ENCODE results near the gene BCL6B.

The BCL6B gene

DNA sequence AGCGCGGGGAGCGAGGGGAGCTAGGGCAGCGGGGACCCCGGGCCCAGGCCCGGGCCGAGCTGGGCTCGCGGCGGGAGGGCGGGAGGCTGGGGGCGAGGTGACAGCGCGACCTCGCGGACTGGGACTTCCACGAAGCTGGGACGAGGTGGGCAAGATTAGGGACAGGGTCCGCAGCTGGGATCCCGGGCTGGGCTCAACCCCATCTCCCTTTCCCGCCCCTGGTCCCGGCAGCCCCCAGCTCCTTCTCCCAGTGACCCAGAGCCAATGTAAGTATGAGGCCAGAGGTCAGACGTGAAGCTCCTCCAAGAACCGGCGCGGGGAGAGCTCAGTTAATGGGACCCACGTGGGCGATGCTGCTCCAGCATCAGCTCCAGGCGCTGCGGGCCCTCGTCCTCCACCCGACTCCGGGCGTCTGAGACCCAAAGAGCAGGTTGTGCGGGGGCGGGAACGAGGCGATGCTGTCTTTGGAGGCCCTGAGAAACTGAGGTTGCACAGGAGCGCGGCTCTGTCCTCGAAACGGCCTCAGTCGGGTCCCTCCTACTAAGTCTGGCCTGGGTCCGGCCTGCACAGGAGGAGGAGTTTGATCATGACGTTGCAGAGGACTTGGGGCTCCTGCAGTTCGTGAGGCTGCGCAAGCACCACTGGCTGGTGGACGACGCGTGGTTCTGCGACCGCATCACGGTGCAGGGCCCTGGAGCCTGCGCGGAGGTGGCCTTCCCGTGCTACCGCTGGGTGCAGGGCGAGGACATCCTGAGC lies 26.4 kb upstream of the BCL6B start:
- no peak overlapping the region for H3K27ac ChIP-seq (ENCODE audit: insufficient read depth, low read depth, low read length, poor library complexity, severe bottlenecking)
- no peaks in the 10 kb centered on the region for H3K36me3 ChIP-seq (ENCODE audit: control insufficient read depth, insufficient read depth, low read length)
- H3K27me3 ChIP-seq (ENCODE audit: control insufficient read depth, insufficient read depth, low read length, poor library complexity, severe bottlenecking) = peaks cover 25% of the 10 kb centered on the region
- WGBS, 2 experiments = 61 to 65% methylated on average over 58 of the region's 58 CpGs
- no peaks in the 10 kb centered on the region for H3K9me3 ChIP-seq (ENCODE audit: control insufficient read depth, low read length)
- H3K4me1 ChIP-seq (ENCODE audit: control insufficient read depth, insufficient read depth, low read length) = no peaks in the 10 kb centered on the region
- H3K4me3 ChIP-seq (ENCODE audit: insufficient read depth, low read depth, low read length) = peak overlapping the region; percentile 39

DNA sequence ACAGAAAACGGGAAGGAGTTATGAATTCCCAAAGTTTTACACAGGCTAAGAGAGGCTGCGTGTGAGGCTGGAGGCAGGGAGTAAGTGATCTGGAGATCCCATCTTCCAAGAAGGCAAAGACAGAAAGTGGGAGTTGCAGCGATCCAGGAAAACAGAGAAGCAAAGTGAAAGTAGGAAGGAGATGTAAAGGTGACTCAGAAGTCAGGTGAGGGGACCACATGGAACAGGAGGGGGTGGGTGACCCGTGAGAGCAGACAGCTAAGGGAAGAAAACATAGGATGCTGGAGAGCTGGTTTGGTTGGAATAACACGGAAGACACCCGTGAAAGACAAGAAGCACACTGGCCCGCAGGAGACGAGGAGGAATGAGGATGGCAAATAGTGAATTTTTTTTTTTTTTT lies 25.7 kb upstream of the BCL6B start:
- Histone ChIP-seq H3K27ac (ENCODE audit: insufficient read depth, low read depth, low read length, poor library complexity, severe bottlenecking) (no peak overlapping the region), H3K36me3 (ENCODE audit: control insufficient read depth, insufficient read depth, low read length) (no peaks in the 10 kb centered on the region), H3K27me3 (ENCODE audit: control insufficient read depth, insufficient read depth, low read length, poor library complexity, severe bottlenecking) (peaks cover 25% of the 10 kb centered on the region), H3K9me3 (ENCODE audit: control insufficient read depth, low read length) (no peaks in the 10 kb centered on the region), H3K4me1 (ENCODE audit: control insufficient read depth, insufficient read depth, low read length) (no peaks in the 10 kb centered on the region), H3K4me3 (ENCODE audit: insufficient read depth, low read depth, low read length) (no peak overlapping the region)
- 90% methylated on average over 8 of the region's 8 CpGs for WGBS, 2 experiments

DNA sequence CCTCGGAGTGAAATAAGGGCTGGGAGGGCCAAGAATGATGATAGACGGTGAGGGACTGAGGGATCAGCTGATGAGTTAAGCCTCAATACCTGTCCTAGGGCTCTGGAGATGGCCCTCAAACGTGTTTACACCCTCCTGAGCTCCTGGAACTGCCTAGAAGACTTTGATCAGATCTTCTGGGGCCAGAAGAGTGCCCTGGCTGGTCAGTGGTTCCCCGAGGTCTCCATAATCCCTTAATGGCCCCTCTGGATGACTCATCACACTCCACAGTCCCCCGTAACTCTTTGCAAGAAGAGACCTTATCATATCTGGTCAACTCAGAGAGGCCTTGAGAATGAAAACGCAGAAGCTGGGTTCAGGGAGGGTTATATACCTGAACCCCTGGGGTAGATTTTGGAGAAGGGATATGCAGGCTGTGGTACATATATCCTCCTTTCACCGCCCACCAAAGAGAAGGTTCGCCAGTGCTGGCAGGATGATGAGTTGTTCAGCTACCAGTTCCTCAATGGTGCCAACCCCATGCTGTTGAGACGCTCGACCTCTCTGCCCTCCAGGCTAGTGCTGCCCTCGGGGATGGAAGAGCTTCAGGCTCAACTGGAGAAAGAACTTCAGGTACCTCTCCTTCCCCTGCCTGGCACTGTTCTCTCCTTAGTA lies 23.9 kb upstream of the BCL6B start:
- H3K4me1 ChIP-seq (ENCODE audit: control insufficient read depth, insufficient read depth, low read length) = no peaks in the 10 kb centered on the region
- H3K9me3 ChIP-seq (ENCODE audit: control insufficient read depth, low read length) = no peaks in the 10 kb centered on the region
- H3K27me3 ChIP-seq (ENCODE audit: control insufficient read depth, insufficient read depth, low read length, poor library complexity, severe bottlenecking) = peaks cover 25% of the 10 kb centered on the region
- no peak overlapping the region for H3K27ac ChIP-seq (ENCODE audit: insufficient read depth, low read depth, low read length, poor library complexity, severe bottlenecking)
- H3K4me3 ChIP-seq (ENCODE audit: insufficient read depth, low read depth, low read length) = no peak overlapping the region
- no peaks in the 10 kb centered on the region for H3K36me3 ChIP-seq (ENCODE audit: control insufficient read depth, insufficient read depth, low read length)
- WGBS, 2 experiments = 86 to 88% methylated on average over 11 of the region's 11 CpGs

DNA sequence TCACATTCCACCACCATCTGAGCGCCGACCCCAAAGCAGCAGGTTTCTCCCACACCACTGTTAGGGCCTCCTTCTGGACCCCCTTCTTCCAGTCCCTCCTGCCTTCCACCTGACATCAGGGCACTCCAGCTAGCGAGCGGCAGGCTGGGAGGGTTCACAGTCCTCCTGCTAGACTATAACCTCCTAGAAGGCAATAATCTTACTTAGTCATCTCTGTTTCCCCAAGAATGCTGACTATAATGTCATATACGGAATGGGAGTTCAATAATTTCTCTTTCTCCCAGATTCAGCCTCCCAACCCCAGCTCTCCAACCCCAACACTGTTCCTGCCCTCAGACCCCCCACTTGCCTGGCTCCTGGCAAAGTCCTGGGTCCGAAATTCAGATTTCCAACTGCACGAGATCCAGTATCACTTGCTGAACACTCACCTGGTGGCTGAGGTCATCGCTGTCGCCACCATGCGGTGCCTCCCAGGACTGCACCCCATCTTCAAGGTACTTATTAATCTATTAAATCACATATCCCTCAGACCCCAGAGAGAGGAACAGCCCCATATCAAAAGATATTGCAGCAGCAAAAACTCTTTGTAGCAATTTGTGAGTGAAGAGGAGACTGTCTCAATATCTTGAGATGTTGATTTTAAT lies 21.4 kb upstream of the BCL6B start:
- Histone ChIP-seq H3K4me1 (ENCODE audit: control insufficient read depth, insufficient read depth, low read length) (no peaks in the 10 kb centered on the region), H3K36me3 (ENCODE audit: control insufficient read depth, insufficient read depth, low read length) (no peaks in the 10 kb centered on the region), H3K9me3 (ENCODE audit: control insufficient read depth, low read length) (no peaks in the 10 kb centered on the region), H3K27me3 (ENCODE audit: control insufficient read depth, insufficient read depth, low read length, poor library complexity, severe bottlenecking) (peaks cover 7% of the 10 kb centered on the region), H3K27ac (ENCODE audit: insufficient read depth, low read depth, low read length, poor library complexity, severe bottlenecking) (no peak overlapping the region), H3K4me3 (ENCODE audit: insufficient read depth, low read depth, low read length) (no peak overlapping the region)
- 67 to 73% methylated on average over 10 of the region's 10 CpGs for WGBS, 2 experiments

DNA sequence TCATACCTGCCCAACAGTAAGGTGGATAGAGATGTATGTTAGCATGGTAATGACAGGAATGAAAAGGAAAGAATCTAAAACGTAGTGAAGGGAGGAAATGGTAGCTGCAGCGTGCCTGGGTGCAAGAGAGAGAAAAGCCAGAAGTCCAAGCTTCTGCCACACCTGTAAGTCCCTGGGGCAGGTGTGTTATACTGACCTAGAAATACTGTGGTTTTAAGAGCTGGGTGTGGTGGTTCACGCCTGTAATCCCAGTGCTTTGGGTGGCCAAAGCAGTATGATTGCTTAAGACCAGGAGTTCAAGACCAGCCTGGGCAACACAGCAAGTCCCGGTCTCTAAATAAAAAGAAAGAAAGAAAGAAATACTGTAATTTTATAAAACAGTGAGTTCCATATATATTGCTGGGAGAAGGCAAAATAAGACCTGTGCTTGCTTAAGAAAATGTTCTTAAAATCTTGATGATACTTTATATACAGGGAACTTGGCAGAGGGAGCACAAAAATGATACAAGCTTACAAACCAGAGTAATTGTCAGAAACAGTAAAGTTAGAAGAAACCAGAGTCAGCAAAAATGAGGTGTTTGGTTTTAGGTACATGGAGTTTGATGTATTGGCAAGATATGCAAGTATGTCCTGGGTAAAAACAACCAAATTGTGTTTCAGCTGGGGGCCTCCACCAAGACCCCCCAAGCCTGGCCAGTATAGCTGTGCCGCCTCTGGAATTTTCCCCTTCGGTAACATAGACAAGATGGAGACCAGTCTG lies 20.4 kb upstream of the BCL6B start:
- Histone ChIP-seq H3K4me1 (ENCODE audit: control insufficient read depth, insufficient read depth, low read length) (no peaks in the 10 kb centered on the region), H3K9me3 (ENCODE audit: control insufficient read depth, low read length) (no peaks in the 10 kb centered on the region), H3K27me3 (ENCODE audit: control insufficient read depth, insufficient read depth, low read length, poor library complexity, severe bottlenecking) (no peaks in the 10 kb centered on the region), H3K36me3 (ENCODE audit: control insufficient read depth, insufficient read depth, low read length) (no peaks in the 10 kb centered on the region), H3K4me3 (ENCODE audit: insufficient read depth, low read depth, low read length) (no peak overlapping the region), H3K27ac (ENCODE audit: insufficient read depth, low read depth, low read length, poor library complexity, severe bottlenecking) (no peak overlapping the region)
- 94 to 96% methylated on average over 6 of the region's 6 CpGs for WGBS, 2 experiments

DNA sequence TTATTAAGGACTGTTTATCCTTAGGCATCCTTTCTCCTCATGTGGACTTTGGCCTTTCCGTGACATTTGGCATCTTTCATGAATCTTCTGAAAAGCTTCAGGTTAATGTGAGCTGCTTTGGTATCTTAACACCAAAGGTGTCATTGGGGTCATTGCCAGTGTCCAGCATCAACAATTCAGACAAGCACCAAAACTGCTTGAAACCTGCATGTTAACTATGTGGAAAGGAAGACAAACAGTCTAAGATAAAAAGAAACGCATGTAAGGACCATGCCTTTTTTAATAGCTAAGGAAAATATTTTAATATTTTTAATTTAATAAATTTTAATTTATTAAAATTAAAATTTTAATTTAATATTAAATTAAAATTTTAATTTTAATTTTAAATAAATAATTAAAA lies 19.1 kb upstream of the BCL6B start:
- WGBS, 2 experiments = 94 to 100% methylated on average over 1 of the region's 2 CpGs
- H3K4me3 ChIP-seq (ENCODE audit: insufficient read depth, low read depth, low read length) = no peak overlapping the region
- H3K4me1 ChIP-seq (ENCODE audit: control insufficient read depth, insufficient read depth, low read length) = no peaks in the 10 kb centered on the region
- no peak overlapping the region for H3K27ac ChIP-seq (ENCODE audit: insufficient read depth, low read depth, low read length, poor library complexity, severe bottlenecking)
- no peaks in the 10 kb centered on the region for H3K36me3 ChIP-seq (ENCODE audit: control insufficient read depth, insufficient read depth, low read length)
- no peaks in the 10 kb centered on the region for H3K9me3 ChIP-seq (ENCODE audit: control insufficient read depth, low read length)
- H3K27me3 ChIP-seq (ENCODE audit: control insufficient read depth, insufficient read depth, low read length, poor library complexity, severe bottlenecking) = no peaks in the 10 kb centered on the region

DNA sequence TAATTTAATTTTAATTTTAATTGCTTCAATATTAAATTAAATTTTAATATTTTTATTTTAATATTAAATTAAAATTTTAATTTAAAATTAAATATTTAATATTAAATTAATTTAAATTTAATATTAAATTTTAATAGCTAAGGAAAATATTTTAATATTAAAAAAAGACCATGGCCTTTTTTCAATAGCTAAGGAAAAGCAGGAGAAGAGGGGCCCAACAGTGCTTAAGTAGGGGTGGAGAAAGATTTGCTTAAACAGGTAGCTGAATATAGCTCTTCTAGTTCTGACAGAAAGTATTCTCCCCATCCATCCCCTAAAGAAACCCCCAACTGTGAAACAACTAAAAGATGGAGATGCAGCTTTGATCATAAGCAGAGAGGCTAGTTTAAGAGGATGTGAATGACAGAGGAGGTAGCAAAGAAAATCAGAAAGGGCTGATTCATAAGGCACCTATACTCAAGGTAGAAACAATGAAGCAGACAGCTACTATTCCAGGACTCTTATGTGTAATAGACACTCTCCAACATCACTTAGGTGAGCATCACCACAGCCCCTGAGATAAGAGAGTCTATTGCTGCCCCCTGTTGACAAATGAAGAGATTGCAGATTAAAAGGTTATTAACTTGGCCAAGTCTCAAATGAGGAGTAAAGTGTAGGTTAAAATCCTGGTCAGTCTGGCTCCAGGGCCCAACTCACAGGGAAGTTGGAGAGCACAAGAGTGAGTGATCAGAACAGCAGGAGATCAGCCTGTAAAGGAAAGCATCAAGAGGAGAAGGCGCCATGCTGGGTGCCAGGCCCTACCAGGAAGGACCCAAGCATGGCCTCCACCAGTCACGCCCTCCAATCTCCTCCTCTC lies 18.2 kb upstream of the BCL6B start:
- 86 to 91% methylated on average over 2 of the region's 2 CpGs for WGBS, 2 experiments
- H3K36me3 ChIP-seq (ENCODE audit: control insufficient read depth, insufficient read depth, low read length) = no peaks in the 10 kb centered on the region
- no peaks in the 10 kb centered on the region for H3K9me3 ChIP-seq (ENCODE audit: control insufficient read depth, low read length)
- H3K27me3 ChIP-seq (ENCODE audit: control insufficient read depth, insufficient read depth, low read length, poor library complexity, severe bottlenecking) = no peaks in the 10 kb centered on the region
- H3K4me1 ChIP-seq (ENCODE audit: control insufficient read depth, insufficient read depth, low read length) = no peaks in the 10 kb centered on the region
- H3K4me3 ChIP-seq (ENCODE audit: insufficient read depth, low read depth, low read length) = no peak overlapping the region
- no peak overlapping the region for H3K27ac ChIP-seq (ENCODE audit: insufficient read depth, low read depth, low read length, poor library complexity, severe bottlenecking)

DNA sequence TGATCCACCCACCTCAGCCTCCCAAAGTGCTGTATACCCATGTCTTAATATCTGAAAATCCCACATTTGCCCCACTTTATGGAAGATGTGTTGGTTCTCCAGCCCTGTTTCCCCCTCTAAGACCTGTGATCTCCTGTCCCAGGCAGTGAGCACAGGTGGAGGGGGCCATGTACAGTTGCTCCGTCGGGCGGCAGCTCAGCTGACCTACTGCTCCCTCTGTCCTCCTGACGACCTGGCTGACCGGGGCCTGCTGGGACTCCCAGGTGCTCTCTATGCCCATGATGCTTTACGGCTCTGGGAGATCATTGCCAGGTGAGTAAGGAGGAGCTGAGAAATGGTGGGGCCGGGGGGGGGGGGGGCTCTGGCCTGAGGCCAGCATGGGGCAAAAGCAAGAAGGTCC lies 17.1 kb upstream of the BCL6B start:
- H3K4me3 ChIP-seq (ENCODE audit: insufficient read depth, low read depth, low read length) = no peak overlapping the region
- 95% methylated on average over 6 of the region's 7 CpGs for WGBS, 2 experiments
- H3K9me3 ChIP-seq (ENCODE audit: control insufficient read depth, low read length) = no peaks in the 10 kb centered on the region
- peaks cover under 1% of the 10 kb centered on the region for H3K4me1 ChIP-seq (ENCODE audit: control insufficient read depth, insufficient read depth, low read length)
- H3K36me3 ChIP-seq (ENCODE audit: control insufficient read depth, insufficient read depth, low read length) = no peaks in the 10 kb centered on the region
- no peaks in the 10 kb centered on the region for H3K27me3 ChIP-seq (ENCODE audit: control insufficient read depth, insufficient read depth, low read length, poor library complexity, severe bottlenecking)
- no peak overlapping the region for H3K27ac ChIP-seq (ENCODE audit: insufficient read depth, low read depth, low read length, poor library complexity, severe bottlenecking)

DNA sequence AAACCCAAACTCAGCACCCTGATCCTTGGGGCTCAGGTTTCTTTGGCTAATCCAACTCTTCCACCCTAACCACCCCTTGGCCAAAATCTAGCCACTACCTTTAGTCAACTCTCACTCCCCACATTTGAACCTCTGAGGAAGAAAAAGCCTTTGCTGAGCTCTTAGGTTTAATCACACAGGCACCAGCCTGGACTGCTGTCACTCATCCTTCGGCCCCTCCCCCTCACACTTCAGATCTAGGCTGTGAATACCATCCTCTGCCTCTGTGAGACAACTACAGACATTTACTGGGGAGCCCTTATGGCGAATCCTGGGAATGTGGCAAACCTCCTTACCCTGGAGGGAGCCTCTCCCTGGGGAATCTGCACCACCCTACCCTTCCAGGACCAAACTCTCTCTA lies 15.7 kb upstream of the BCL6B start:
- Histone ChIP-seq H3K4me3 (ENCODE audit: insufficient read depth, low read depth, low read length) (no peak overlapping the region), H3K27me3 (ENCODE audit: control insufficient read depth, insufficient read depth, low read length, poor library complexity, severe bottlenecking) (no peaks in the 10 kb centered on the region), H3K27ac (ENCODE audit: insufficient read depth, low read depth, low read length, poor library complexity, severe bottlenecking) (no peak overlapping the region), H3K9me3 (ENCODE audit: control insufficient read depth, low read length) (no peaks in the 10 kb centered on the region), H3K4me1 (ENCODE audit: control insufficient read depth, insufficient read depth, low read length) (peaks cover 8% of the 10 kb centered on the region), H3K36me3 (ENCODE audit: control insufficient read depth, insufficient read depth, low read length) (no peaks in the 10 kb centered on the region)
- WGBS, 2 experiments = 84 to 95% methylated on average over 2 of the region's 2 CpGs

Data from ectodermal cell (in vitro differentiated cells).